Endometrial microvascular endothelial cells (primary cell): ENCODE measurements around the gene GABPB1. TPM values are rescaled to one million over a fixed set of nuclear protein-coding genes. Genes with fewer than 3 reads are reported as not detected.

Experiments
- in situ Hi-C: cut with HindIII; loops from 2 replicates; pipeline ENCODE4 v1.10.0; 2017; ENCODE audit warnings: low sequenced_read_pairs, low pct_unique_long_range_greater_than_20kb; ENCODE audit errors: inconsistent ontology term
- total RNA-seq: library from RNA; depleted of rRNA; stranded (reverse); fragments of >200 nt; gene quantifications from one replicate; pipeline ENCODE4 v1.2.3, GENCODE V29; 2015; ENCODE audit errors: inconsistent ontology term

GABPB1 gene
- total RNA-seq, 1 donor from 2014 or later: 48.5 TPM

DNA sequence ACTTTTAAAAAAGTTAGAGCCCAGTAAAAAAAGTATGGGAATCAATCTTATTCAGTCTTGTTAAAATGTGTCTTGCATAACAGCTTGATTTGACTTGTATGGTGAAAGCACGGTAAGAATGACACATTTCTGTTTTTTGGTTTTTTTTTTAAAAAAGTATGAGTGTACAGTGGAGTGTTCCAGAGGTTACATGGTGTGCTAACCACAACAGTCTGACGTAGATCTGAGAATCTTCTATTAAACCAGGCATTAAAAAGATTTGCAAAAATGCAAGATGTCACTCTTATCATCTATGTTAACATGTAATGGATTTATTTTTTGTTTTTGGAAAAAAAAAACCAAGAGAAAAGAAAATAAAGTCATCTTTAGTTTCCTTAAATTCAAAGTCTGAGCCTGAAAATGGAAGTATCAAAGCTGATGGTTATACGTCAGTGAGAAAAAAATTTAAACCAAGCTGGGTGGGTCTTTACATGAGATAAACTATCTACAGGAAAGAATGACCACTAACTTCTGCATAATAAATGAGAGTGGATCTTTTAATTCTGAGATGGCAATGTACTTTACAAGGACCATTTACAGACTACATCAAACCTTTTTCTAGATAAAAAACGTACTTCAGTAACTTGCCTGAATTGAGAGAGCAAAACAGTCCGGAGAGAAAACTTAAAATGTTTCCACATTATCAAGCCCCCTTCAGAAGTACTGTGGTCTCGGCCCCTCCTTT is 1.6 kb downstream of the GABPB1 start:
- in situ Hi-C loops: no loop called here

- in situ Hi-C loops: no loop called here
These were observed 4.4 kb downstream of the GABPB1 start for GRCh38 chr15:50350621-50351020.

DNA sequence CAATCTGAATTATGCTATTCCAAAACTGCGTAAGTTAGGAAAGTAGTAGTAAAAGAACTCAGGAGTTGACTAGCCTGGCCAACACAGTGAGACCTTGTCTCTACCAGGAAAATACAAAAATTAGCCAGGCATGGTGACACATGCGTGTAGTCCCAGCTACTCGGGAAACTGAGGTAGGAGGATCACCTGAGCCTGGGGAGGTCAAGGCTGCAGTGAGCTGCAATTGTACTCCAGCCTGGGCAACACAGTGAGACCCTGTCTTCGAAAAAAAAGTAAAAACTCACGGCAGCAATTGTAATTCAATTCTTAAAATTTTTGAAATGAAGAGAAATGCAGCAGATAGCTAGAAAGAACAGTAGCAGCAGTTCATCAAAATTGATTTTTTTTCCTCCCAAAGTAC is 9.7 kb downstream of the GABPB1 start:
- in situ Hi-C loops: no loop called here

GRCh38 chr15:50344006-50344464 is 11.0 kb downstream of the GABPB1 start:
- in situ Hi-C loops: no loop called here

- in situ Hi-C loops: no loop called here
These were observed 13.3 kb downstream of the GABPB1 start for GRCh38 chr15:50341616-50342136.

DNA sequence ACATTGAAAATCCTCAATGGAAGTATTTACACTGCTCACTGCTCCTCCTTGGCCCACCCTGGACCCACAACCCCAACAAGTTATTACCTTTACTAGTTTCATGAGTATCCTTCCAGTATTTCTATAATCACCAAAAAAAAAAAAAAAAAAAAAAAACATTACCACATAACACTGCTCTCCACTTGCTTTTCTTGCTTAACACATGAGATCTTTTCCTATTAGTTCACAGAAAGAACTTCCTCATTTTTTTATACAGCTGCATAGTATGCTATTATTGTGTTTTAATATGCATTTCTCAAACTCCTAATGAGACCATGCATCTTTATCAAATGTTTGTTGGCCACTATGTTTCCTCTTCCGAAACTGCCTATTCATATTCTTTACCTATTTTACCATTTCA is 14.6 kb downstream of the GABPB1 start:
- in situ Hi-C loops: no loop called here

DNA sequence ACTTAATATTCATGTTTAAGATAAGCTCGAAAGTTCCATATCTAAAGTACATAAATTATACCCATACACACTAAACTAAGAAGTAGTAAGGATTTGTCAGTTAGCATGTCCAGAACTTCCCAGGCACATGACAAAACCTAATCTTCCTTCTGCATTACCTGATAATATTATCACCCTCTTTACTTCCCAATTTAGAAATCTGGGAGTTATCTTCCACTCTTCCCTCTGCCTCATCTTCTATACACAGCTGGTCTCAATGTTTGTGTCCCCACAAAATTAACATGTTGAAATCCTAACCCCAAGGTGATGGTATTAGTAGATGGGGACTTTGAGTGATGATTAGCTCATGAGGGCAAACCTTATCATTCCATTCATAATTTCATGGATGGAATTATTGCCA is 15.3 kb downstream of the GABPB1 start:
- in situ Hi-C loops: no loop called here

DNA sequence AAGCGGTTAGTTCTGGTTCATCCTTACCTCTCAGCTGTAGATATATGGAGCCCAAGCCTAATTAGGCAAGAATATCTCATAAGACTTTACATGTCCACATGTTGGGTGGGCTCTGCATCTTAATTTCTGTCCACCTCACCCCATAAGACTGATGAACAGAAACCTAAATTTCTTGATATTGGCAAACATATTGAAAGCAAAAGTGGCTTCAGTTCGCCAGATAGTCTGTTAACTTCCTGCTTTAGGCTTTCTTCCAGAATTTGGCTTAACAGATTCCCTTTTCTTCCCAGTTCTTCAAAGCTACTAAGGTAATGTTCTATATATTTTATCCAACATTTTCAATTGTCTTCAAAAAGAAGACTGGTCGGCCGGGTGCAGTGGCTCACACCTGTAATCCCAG is 19.7 kb downstream of the GABPB1 start:
- in situ Hi-C loops: no loop called here

GRCh38 chr15:50333229-50333628 is 21.8 kb downstream of the GABPB1 start:
- in situ Hi-C loops: no loop called here

DNA sequence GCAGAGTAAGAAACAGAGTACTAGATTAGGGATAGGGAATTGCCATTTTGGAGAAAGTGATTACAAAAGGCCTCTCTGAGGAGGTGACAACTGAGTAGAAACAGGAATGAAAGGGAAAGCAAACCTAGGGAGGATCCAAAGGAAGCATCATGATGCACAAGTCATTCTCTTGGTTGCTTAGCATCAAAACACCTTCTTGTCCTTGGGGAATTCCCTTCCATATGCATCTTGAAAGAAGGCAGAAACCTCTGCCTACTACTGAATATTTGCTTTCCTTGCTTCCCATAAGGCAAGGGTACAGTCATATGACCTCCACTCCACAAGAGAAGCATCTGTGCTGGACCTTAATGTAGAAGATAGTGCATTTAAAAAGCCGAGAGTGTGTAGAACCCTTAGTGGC is 24.1 kb downstream of the GABPB1 start:
- in situ Hi-C loops: no loop called here

DNA sequence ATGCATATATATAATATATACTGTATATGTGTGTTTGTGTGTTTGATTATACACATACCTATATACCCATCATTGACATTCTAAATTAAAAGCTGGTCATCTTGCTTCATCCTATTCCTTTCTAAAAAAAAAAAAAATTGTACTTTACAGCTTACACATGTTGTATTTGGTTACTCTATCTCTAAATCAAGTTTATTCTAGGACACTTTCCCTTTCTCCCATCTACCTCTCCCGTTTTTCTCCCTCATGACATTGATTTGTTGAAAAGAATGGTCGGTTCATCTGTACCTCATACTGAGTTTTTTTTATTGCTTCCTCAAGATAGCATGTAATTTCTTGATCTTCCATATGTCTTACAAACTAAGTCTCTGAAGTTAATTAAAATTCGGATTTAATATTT is 26.9 kb downstream of the GABPB1 start:
- in situ Hi-C loops: no loop called here

- in situ Hi-C loops: no loop called here
These were observed 33.3 kb downstream of the GABPB1 start for GRCh38 chr15:50321680-50322210.

DNA sequence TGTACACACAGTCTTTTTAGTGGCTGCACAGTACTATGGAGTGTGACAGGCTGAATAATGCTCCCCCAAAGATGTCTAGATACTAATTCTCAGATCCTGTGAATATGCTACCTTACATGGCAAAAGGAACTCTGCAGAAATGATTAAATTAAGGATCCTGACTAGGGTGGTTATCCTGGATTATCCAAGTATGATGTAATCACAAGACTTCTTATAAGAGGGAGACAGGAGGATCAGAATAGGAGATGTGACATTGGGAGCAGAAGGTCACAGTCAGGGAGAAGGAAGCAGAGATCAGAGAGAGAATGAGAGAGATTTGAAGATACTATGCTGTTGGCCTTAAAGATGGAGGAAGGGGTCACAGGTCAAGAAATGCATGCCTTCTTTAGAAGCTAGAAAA is 34.5 kb downstream of the GABPB1 start:
- in situ Hi-C loops: no loop called here

DNA sequence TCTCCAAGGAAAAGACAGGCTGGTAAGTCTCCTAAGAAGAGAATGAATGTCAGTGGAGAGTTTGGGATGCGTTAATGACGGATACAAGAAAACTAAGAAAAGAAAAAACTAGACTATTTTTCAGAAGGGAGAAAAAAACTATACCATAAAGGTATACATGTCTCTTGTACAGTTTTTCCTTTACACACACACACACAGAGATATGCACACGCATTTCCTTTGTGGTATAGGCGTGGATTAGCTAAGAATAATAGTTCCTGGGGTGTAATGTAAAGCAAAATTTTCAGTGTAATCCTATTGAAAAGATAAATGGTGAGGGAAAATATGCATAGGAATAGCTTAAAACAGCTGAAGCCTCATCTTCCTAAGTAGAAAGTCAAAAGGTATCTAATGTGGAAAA is 36.3 kb downstream of the GABPB1 start:
- in situ Hi-C loops: no loop called here

- in situ Hi-C loops: no loop called here
These were observed 39.0 kb downstream of the GABPB1 start for GRCh38 chr15:50315814-50316630.

GRCh38 chr15:50312636-50313035 is 42.4 kb downstream of the GABPB1 start:
- in situ Hi-C loops: no loop called here

GRCh38 chr15:50307799-50308198 is 47.2 kb downstream of the GABPB1 start:
- in situ Hi-C loops: no loop called here

DNA sequence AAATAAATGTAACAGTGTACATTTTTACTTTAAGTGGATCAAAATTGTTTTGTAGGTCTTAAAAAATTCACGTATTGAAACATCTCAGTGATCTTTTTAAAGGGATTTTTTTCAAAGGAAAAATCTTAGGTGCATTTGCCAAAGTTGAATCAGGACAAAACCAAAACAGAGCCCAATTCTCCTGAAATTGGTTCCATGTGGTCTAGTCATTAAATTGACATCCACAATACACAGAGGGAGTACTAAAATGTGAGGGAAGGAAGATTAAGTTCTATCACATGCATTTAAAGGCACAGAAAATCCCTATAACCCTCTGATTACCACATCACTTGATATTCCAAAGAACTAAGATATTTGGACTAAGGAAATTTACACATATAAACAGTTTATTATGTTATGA is 50.2 kb downstream of the GABPB1 start:
- in situ Hi-C loops: no loop called here

GRCh38 chr15:50302581-50302980 is 52.4 kb downstream of the GABPB1 start:
- in situ Hi-C loops: no loop called here

GRCh38 chr15:50298340-50298739 is 56.7 kb downstream of the GABPB1 start:
- in situ Hi-C loops: no loop called here
